GM21423 (cell line): ENCODE measurements around the gene HM13.
"Not testable (repeated sequence)": the region's sequence is repeated elsewhere in the genome, so short reads cannot be mapped to it uniquely, and the experiment has no call there.

ENCODE experiments used
- ATAC-seq: cut with Tn5 transposase; IDR thresholded peaks from one replicate; pipeline ENCODE4 v1.9.1; 2021; ENCODE audit warnings: mild to moderate bottlenecking, moderate library complexity; ENCODE audit not compliant: unreplicated experiment

HM13 gene

DNA sequence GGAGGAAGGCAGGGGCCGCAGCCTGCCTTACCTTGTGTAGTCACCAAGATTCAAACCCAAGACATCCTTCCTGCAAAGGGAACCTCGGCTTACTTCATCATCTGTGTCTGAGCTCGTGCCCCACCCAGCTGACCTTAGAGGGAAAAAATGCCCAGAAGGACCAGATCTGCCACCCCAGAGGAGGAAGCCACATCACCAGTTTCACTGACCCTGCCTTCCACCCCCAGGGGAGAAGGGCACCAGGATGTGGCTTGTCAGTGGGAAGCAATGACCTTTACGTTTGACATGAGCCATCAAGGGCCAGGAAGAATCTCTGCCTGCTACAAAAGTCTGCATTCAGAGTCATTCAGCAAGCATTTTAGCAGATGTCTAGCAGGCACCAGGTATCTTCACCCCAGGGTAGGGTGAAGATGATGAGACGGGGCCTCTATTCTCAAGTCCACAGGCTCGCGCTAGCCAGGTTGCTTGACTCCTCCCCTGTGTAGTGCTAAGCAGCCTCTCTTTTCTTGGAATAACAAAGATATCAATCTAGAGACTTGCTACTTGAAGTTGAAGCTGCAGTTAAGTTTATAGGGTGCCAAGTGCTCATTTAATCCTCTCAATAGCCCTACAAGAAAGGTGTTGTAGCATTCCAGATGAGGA is 28.1 kb downstream of the HM13 start:
- no peak for ATAC-seq

DNA sequence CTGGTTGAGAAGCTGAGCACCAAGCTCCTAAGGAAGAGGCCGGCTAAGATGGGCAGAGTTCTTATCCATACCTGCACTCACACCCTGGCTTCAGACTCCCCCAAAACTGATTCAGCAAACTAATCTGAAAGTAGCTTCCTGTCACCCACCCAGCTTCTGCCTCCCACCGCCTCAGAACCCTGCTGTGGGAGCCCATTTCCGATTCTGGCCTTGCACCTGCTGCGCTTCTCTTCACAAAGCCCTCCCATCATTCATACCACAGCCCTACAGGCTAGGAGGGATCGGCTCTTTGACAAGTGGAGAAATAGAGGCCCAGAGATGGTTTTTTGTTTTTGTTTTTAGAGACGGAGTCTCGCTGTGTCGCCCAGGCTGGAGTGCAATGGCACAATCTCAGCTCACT is 28.7 kb downstream of the HM13 start:
- ATAC-seq, result no peak

GRCh38 chr20:31543966-31544598 is 29.8 kb downstream of the HM13 start:
- no peak for ATAC-seq

- no peak for ATAC-seq
These were observed 30.4 kb downstream of the HM13 start for GRCh38 chr20:31544600-31544999.

- ATAC-seq, result not testable (repeated sequence)
These were observed 31.4 kb downstream of the HM13 start for GRCh38 chr20:31545621-31546040.

DNA sequence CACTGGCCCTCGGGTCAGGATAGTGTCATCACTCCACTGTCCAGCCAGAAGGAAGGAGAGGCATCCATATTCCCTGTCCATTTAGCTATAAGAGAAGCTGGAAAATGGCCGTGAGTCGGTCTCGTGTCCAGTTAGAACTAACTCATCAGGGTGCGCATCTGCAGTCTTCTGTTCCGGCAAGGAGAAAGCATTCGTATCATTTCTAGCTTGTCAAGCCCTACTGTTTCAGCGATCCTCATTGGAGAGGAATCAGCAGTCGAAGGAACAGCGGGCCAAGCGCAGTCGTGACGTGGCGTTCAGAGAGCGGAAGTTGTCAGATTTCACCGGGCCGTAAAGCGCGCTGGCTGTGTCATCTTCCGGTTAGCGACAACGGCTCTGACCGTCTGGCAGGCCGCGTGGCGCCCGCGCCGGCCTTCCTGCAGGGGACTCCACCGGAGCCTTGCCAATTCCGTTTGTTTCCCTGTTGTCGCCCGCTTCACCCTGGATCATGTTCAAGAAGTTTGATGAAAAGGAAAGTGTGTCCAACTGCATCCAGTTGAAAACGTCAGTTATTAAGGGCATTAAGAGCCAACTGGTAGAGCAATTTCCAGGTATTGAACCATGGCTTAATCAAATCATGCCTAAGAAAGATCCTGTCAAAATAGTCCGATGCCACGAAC is 32.9 kb downstream of the HM13 start:
- ATAC-seq, result peak; percentile 79

DNA sequence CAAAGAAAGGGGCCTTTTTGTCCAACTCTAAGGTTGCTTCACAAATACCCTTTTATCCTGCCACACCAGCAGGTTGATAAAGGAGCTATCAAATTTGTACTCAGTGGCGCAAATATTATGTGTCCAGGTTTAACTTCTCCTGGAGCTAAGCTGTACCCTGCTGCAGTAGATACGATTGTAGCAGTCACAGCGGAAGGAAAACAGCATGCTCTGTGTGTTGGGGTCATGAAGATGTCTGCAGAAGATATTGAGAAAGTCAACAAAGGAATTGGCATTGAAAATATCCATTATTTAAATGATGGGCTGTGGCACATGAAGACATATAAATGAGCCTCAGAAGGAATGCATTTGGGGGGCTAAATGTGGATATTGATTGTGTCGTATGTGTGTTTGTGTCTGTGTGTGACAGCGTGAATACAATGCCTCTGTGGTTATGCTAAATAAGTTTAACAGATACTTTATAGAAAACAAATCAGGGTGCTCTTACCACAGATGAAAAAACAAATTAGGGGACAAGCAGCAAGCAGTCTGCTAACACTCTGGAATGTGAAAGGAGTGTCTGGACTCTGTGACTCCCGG is 33.6 kb downstream of the HM13 start:
- ATAC-seq, result no peak

DNA sequence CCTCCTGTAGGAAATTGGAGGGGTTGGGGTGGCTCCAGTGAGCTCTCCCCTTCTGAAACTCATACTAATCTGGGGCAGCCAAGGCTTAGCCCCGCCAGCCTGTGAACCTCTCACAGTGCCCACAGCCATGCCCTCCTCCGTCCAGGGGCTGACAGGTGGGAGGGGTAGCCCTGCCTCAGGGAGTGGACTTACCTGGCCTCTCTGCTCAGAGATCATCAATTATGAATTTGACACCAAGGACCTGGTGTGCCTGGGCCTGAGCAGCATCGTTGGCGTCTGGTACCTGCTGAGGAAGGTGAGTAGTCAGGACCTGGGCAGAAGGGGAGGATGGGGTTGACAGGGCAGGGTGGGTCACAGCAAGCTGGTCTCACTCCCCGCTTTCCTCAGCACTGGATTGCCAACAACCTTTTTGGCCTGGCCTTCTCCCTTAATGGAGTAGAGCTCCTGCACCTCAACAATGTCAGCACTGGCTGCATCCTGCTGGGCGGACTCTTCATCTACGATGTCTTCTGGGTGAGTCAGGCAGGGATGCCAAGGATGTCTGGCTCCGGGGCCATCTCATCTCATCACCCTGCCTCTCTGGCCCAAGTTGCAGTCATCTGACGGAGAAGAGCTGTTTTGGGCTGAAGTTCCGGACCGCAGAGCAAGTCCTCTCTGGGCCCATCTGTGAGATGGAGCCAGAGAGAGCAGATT is 34.7 kb downstream of the HM13 start:
- no peak for ATAC-seq

DNA sequence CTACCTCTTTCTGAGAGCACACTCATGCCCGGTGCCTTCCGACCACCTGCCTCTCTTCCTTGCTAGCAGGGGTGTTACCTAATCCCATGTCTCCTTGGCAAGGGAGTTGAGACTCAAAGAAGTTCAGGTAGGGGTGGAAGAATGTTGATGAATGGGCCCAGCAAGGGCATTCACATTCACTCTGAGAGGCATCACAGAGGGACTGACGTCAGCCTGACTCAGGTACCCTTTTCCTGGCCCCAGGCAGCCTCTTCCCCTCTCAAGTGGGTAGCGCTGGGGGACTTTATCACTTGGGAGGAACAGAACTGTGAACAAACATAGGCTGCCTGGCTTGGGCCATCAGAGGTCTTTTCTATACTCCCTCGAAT is 35.3 kb downstream of the HM13 start:
- ATAC-seq, result no peak

DNA sequence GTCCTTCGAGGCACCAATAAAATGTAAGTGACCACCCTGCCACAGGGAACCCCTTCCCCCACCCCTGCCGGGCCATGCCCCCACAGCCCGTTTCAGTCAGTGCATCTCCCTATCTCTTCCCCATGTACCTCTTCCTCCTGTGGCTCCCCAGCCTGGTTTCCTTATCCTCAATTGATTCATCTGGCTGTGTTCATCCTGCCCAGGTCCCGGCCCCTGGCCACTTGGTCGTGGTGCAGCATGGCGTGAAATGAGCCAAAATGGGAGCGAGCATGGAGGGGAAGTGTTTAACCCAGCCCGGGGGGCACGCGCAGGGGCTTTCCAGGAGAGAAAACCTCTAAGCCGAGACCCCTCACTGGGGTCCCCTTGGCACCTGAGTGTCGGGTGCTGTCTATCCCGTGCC is 35.9 kb downstream of the HM13 start:
- no peak for ATAC-seq

- no peak for ATAC-seq
These were observed 37.2 kb downstream of the HM13 start for GRCh38 chr20:31551163-31552081.

DNA sequence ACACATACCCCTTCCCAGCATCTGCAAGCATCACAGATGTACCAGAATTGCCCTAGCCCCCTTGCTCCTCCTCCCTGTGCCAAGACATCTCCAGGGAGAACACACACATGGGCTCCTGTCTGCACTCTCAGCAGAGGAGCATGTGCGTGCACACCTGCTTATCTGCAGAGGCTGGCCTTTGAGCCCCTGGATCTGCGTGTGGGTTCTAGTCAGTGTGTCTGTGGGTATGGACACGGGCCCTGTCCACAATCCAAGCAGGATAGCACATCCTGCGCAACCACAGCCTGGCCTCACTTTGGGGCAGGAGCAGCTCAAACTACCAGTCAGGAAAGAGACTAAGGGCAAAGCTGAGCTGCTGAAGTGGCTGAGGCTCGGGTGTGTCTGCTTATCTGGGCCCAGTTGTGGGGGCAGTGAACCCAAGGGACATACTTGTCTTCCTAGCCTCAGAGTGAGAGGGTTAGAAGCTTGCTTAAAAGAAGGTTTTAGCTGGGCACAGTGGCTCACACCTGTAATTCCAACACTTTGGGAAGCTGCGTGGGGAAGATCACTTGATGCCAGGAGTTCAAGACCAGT is 41.0 kb downstream of the HM13 start:
- no peak for ATAC-seq

- no peak for ATAC-seq
These were observed 45.5 kb downstream of the HM13 start for GRCh38 chr20:31559704-31560093.

- peak; percentile 49 for ATAC-seq
These were observed 46.0 kb downstream of the HM13 start for GRCh38 chr20:31560094-31560745.

DNA sequence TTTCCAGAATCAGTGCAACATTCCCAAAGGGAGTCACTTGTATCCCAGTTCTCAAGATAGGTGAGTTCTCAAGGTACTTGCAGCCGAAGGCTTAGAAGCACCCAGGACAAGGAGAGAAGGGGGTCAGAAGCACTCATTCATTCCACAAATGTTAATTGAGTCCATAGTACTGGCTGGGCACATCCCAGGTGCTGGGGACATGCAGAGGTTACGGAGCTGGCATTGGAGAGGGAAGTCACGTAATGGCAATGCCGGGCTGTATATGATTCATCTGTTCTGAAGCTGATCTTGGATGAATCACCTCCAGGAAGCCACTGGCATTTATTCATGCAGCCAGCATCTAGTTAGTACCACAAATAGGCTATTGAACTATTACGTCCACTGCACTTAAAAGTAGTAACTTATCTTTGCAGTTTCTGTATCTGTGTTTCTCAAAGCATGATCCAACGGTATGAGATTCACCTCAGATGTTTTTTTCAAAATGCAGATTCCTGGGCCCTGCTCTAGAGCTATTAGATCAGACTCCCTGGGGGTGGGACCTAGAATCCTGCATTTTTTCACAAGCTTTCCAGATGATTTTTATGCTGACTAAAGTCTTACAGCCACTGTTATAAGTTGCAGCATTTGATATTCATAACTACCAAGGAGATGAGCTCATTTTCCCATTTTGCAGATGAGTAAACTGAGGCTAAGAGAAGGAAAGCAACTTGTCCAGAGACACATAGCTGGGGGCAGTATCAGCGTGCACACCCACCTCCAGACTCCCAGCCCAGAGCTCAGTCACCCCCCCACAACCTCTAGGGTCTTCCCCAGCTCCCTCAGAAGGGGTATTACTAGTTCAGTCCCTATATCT is 46.7 kb downstream of the HM13 start:
- no peak for ATAC-seq

DNA sequence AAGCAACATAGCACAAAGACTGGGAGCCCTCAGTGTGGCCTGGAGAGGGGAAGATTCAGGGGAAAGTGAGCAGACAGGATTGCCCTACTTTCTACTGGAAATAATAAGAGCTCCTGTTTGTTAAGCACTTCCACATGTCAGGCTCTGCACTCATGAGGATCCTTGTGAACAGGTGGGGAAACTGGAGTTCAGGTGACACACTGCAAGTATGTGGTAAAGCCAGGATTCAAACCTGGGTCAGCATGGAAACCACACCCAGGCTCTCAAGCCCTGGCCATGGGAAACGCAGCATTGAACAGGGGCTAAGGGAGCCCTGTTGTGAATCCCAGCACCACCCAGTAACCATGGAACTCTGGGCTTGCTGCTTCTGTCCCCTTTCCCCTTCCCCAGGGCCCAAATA is 48.0 kb downstream of the HM13 start:
- ATAC-seq, result no peak

DNA sequence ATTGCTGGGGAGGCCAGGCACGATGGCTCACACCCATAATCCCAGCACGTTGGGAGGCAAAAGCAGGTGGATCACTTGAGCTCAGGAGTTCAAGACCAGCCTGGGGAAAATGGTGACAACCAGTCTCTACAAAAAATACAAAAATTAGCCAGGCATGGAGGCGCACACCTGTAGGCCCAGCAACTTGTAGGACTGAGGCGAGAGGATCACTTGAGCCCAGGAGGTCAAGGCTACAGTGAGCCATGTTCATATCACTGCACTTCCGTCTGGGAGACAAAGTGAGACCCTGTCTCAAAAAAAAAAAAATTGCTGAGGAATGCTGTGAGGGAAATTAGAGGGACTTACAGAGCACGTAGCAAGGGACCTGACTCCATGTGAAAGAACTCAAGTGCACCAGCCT is 50.0 kb downstream of the HM13 start:
- ATAC-seq, result no peak

- no peak for ATAC-seq
These were observed 51.6 kb downstream of the HM13 start for GRCh38 chr20:31565699-31566318.
